ENCODE measurements around the gene NTM. TPM values are rescaled to one million over a fixed set of nuclear protein-coding genes. Genes with fewer than 3 reads are reported as not detected.

Gene NTM
- total RNA-seq, 3 donors from 2014 or later = not detected

DNA sequence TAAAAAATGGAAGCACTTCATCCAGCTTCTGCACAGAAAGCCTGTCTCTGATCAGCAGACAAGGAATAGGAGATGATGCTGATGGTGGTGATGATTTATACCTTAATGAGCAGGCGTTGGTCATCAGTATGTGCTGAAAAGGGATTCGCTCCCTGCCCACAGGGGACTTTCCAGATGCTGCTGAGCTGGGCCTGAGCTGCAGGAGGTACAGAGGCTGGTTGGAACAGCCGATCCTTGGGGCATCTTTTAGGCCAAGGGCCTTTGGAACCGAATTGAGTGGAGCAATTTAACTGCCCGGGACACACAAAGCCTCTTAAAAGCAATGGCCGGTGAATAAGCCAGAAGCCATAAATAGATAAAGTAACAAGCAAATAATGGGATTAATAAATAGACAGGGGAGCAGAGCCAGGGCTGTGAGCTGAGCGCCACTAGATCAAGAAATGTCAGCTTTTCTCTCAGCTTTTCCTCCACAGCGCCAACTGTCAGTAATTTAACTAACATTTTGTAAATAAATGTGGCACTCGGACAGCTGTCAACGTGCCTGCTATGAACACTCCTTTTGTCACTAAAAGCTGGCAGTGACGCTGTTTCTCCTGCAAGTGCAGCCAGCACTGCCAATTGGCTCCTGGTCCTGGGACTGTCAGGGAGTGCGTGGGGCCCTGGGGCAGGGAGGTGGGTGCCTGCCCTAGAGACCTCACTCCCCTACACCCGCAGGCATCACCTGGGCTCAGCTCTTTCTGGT lies 562.3 kb downstream of the NTM start:
- Mint-ChIP-seq H3K27me3 (ENCODE audit: low read depth) (no peaks in the 10 kb centered on the region), H3K36me3 (ENCODE audit: insufficient read depth) (no peaks in the 10 kb centered on the region), H3K4me1 (ENCODE audit: low read depth) (no peaks in the 10 kb centered on the region), H3K9me3 (no peaks in the 10 kb centered on the region), H3K4me3 (no peak overlapping the region)
- no peak for DNase-seq
- ATAC-seq = no peak

DNA sequence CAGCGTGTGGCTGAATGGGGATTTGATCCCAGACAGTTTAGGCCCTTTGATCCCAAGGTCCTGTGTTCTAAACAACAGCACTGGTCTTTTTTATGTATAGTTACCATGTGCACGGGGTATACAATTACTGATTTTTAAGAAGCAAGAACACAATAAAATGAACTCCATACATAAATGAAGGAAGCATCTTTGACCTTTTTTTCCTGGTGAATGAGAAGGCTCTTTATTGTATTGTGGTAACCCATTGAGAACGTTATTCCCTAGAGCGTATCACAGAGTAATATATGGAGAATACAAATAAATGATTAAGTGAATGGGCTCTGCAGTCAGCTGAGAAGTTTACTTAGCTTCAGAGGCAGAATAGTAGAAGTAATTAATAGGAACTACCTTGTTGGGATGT lies 563.6 kb downstream of the NTM start:
- Mint-ChIP-seq H3K27me3 (ENCODE audit: low read depth) (no peaks in the 10 kb centered on the region), H3K9me3 (no peaks in the 10 kb centered on the region), H3K4me3 (no peak overlapping the region), H3K36me3 (ENCODE audit: insufficient read depth) (no peaks in the 10 kb centered on the region), H3K4me1 (ENCODE audit: low read depth) (no peaks in the 10 kb centered on the region)
- DNase-seq (no peak), ATAC-seq (no peak)

DNA sequence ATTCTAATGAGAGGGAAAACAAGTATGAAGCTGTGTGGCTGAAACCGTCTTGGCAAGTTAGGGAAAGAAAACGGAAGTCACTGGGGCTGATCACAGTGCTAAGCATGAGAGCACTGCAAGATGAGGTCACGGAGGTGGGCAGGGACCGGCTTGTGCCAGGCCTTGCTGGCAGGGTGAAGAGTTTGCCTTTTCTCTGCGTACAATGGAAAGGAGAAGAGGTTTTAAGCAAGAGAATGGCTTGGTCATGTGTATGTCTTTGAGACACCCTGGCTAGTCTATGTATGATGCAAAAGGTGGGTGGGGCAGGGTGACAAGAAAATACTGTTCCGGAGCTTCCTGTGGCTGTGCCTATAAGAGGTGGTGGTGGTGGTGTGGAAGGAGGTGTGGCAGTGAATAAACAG lies 567.9 kb downstream of the NTM start:
- ATAC-seq (no peak), DNase-seq (no peak)
- no peaks in the 10 kb centered on the region for H3K36me3 Mint-ChIP-seq (ENCODE audit: insufficient read depth)
- no peaks in the 10 kb centered on the region for H3K9me3 Mint-ChIP-seq
- H3K27me3 Mint-ChIP-seq (ENCODE audit: low read depth) = no peaks in the 10 kb centered on the region
- no peak overlapping the region for H3K4me3 Mint-ChIP-seq
- no peaks in the 10 kb centered on the region for H3K4me1 Mint-ChIP-seq (ENCODE audit: low read depth)

DNA sequence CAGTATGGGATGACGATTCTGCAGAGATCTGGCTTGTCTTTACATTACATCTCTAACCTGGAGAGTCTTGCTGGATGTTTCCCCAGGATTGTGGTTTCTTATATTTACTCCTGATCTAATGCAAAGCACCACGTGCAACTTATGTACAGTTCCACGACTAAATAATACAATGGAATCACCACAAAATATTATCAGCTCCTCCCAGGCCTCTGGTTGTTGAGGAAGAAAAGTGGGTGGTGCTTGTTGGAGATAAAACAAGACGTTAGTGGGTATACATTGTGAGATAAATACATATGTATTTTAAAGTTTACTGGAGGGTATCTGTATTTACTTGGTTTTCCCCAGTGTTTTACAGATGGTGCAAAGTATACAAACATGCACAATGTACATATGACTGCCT lies 569.7 kb downstream of the NTM start:
- no peaks in the 10 kb centered on the region for H3K9me3 Mint-ChIP-seq
- no peaks in the 10 kb centered on the region for H3K27me3 Mint-ChIP-seq (ENCODE audit: low read depth)
- no peaks in the 10 kb centered on the region for H3K4me1 Mint-ChIP-seq (ENCODE audit: low read depth)
- no peaks in the 10 kb centered on the region for H3K36me3 Mint-ChIP-seq (ENCODE audit: insufficient read depth)
- ATAC-seq = no peak
- DNase-seq = no peak
- H3K4me3 Mint-ChIP-seq = no peak overlapping the region

DNA sequence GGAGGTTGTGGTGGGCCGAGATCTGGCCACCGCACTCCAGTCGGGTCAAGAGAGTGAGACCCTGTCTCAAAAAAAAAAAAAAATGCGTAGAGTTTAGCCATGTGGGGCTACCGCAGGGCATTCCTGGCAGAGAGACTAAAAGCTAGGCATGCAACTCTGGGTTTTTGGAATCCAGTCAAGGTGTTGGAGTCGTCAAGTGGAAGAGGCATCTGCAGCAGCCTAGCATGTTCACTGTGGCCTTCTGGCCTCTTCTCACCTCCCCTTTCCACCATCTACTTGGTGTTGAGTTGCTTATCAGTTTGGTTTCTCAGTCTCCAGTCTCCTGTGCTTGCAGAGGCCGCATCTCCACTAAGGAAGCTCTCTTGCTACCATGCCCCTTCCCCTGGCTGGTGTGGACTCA lies 572.5 kb downstream of the NTM start:
- Mint-ChIP-seq H3K4me3 (no peak overlapping the region), H3K9me3 (no peaks in the 10 kb centered on the region), H3K27me3 (ENCODE audit: low read depth) (no peaks in the 10 kb centered on the region), H3K4me1 (ENCODE audit: low read depth) (no peaks in the 10 kb centered on the region), H3K36me3 (ENCODE audit: insufficient read depth) (no peaks in the 10 kb centered on the region)
- DNase-seq (no peak), ATAC-seq (no peak)

DNA sequence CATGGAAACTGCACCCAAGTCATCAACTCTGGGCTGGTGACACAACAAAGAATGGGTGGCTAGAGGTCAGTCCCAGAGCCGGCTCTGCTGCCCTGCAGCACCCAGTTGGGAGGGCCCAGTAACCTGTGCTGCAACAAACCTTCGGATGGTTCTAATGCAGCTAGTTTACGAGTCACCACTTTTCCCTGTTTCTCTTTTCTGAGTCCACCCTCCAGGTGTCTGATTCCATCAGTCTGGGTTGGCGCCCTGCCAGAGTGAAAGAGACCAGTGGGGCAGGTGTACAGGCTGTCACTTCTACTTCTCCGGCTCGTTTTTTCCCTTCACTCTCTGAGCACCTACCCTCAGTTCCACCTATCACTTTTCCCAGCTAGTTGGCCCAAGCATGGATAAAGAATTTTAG lies 572.9 kb downstream of the NTM start:
- ATAC-seq (no peak), DNase-seq (no peak)
- Mint-ChIP-seq H3K36me3 (ENCODE audit: insufficient read depth) (no peaks in the 10 kb centered on the region), H3K9me3 (no peaks in the 10 kb centered on the region), H3K27me3 (ENCODE audit: low read depth) (no peaks in the 10 kb centered on the region), H3K4me1 (ENCODE audit: low read depth) (no peaks in the 10 kb centered on the region), H3K4me3 (no peak overlapping the region)

DNA sequence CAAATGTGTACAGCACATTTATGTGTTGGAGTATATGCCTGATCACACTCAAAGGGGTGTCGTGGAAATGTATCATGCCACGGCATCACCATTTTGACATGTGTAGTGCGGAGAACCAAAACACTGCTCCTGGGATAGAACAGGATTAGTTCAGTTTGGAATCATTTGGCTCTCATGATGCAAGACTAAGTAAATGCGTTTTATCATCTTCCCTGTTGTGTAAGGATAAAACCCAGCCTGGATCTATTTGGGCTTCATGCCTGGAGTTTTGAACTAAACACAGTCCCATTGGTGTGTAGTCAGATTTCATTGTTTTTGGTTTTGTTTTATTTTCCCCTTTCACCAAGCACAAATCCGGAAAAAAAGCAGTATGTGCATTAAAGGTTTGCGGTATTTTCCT lies 574.3 kb downstream of the NTM start:
- no peak for ATAC-seq
- H3K9me3 Mint-ChIP-seq = no peaks in the 10 kb centered on the region
- no peaks in the 10 kb centered on the region for H3K4me1 Mint-ChIP-seq (ENCODE audit: low read depth)
- no peak for DNase-seq
- H3K27me3 Mint-ChIP-seq (ENCODE audit: low read depth) = no peaks in the 10 kb centered on the region
- no peak overlapping the region for H3K4me3 Mint-ChIP-seq
- H3K36me3 Mint-ChIP-seq (ENCODE audit: insufficient read depth) = no peaks in the 10 kb centered on the region

DNA sequence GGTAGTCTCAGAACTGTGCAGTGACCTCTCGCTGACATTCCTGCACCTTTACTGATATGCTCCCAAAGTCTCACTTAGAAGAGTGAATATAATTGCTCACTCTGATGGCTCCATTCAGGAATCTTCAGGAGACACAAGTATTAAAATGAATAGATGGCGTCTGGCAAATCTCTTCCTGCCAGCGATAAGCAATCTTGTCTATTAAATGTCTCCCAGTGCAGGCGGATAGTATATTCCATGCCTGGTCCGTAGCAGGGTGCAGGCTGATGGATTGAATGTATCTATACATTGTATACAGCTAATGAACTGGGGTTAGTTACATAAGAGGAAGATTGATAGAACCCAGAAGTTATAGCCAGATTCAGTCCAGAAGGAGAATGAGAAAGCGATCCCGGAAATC lies 575.3 kb downstream of the NTM start:
- H3K9me3 Mint-ChIP-seq = peaks cover under 1% of the 10 kb centered on the region
- H3K27me3 Mint-ChIP-seq (ENCODE audit: low read depth) = no peaks in the 10 kb centered on the region
- H3K4me3 Mint-ChIP-seq = no peak overlapping the region
- ATAC-seq (no peak), DNase-seq (no peak)
- H3K4me1 Mint-ChIP-seq (ENCODE audit: low read depth) = no peaks in the 10 kb centered on the region
- no peaks in the 10 kb centered on the region for H3K36me3 Mint-ChIP-seq (ENCODE audit: insufficient read depth)

DNA sequence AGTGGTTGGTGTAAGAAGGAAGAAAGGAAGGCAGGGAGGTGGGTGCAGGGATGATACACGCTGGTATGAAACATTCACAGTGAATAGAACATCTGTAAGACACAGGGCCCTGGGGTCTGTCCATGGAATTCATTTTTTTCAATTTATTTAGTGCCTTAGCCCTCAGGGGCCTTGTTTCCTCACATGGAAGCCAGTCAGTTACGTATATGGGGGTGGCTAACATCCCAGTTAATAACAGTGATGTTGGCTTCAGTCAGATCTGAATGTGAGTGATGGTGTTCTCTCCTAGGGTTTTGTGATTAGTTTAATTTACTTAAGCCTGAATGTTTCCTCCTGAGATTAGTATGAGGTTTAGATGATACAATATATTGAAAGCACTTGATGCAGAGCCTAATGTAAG lies 577.1 kb downstream of the NTM start:
- DNase-seq (no peak), ATAC-seq (no peak)
- peaks cover 8% of the 10 kb centered on the region for H3K9me3 Mint-ChIP-seq
- no peaks in the 10 kb centered on the region for H3K36me3 Mint-ChIP-seq (ENCODE audit: insufficient read depth)
- H3K4me3 Mint-ChIP-seq = no peak overlapping the region
- no peaks in the 10 kb centered on the region for H3K4me1 Mint-ChIP-seq (ENCODE audit: low read depth)
- H3K27me3 Mint-ChIP-seq (ENCODE audit: low read depth) = peaks cover 2% of the 10 kb centered on the region

DNA sequence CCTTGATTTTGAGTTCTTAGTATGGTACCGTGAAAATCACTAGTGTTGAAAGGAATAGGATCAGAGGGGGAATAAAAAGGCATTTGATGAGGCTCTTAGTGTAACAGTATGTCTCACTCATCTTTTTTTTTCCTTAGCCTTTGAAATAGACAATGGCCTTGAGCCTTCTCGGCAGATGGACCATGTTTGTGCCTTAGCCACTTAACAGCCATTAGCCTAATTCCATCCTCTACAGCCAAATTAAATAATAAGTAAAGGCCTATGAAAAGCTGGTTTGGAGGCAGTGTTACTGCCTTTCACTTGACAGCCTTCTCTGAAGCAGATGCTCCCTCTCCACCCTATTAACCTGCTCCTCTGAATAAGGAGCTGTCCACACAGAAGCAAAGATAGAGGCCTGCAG lies 580.7 kb downstream of the NTM start:
- Mint-ChIP-seq H3K36me3 (ENCODE audit: insufficient read depth) (no peaks in the 10 kb centered on the region), H3K27me3 (ENCODE audit: low read depth) (peaks cover 2% of the 10 kb centered on the region), H3K4me1 (ENCODE audit: low read depth) (no peaks in the 10 kb centered on the region), H3K4me3 (no peak overlapping the region), H3K9me3 (peaks cover 8% of the 10 kb centered on the region)
- DNase-seq = no peak
- ATAC-seq = no peak

DNA sequence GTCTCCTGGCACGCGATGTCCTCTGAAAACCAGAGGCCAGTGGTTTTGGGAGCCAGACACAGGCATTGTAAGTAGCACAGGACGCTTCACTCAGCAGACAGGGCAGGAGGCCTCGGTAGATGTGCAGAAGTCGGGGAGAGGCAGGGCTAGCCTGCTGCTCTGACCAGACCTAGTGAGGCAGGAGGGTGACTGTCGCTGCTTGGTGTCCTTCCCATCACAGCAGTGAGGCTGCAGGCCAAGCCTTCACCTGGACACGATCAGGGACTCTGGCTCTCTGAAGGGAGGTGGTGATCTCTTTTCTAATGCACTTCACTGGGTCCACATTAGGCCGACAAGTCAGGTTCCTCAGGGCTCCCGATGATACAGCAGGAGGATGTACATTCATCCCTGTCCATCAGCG lies 583.7 kb downstream of the NTM start:
- no peaks in the 10 kb centered on the region for H3K36me3 Mint-ChIP-seq (ENCODE audit: insufficient read depth)
- H3K4me1 Mint-ChIP-seq (ENCODE audit: low read depth) = no peaks in the 10 kb centered on the region
- H3K27me3 Mint-ChIP-seq (ENCODE audit: low read depth) = peaks cover 2% of the 10 kb centered on the region
- no peak for ATAC-seq
- H3K9me3 Mint-ChIP-seq = peaks cover 8% of the 10 kb centered on the region
- no peak overlapping the region for H3K4me3 Mint-ChIP-seq
- no peak for DNase-seq

DNA sequence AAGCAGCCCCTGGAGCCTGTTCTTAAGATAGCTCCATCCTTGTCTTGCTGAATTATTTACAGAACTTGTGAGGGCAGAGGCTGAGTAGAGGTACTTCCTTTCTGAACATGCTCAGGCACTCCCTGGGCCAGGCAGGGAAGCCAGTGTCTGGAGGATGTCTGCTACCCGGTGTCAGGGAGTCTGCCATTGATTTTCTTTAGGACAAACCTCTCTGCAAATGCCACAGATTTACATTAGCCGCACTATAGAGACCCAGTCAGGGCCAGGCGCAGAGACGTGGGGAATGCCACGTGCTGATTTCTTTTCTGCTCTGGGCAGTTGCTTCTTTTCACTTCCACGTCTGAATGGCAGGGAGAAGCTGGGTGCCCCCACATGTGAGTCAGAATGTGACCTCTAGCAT lies 585.5 kb downstream of the NTM start:
- H3K36me3 Mint-ChIP-seq (ENCODE audit: insufficient read depth) = no peaks in the 10 kb centered on the region
- ATAC-seq (no peak), DNase-seq (no peak)
- H3K4me3 Mint-ChIP-seq = no peak overlapping the region
- peaks cover 5% of the 10 kb centered on the region for H3K9me3 Mint-ChIP-seq
- H3K27me3 Mint-ChIP-seq (ENCODE audit: low read depth) = peaks cover 2% of the 10 kb centered on the region
- H3K4me1 Mint-ChIP-seq (ENCODE audit: low read depth) = no peaks in the 10 kb centered on the region

DNA sequence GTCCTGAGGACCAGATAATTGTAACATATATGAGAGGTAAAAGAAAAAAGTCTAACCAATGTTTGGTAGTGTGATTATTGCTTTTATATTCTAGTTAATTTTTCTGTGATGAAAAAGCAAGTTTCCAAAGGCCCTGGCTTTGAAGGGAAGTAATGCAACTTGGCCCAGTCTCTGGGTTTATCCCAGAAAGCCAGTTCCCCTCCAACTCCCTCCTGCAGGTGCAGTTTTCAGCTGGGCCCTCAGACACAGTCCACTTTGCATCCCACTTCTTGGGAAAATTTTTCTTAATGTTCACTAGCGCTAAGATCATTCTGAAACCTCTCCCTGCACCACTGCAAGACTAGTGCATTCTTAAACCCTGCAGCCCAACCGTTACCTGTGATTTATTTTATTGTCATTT lies 586.8 kb downstream of the NTM start:
- H3K36me3 Mint-ChIP-seq (ENCODE audit: insufficient read depth) = no peaks in the 10 kb centered on the region
- H3K4me3 Mint-ChIP-seq = no peak overlapping the region
- no peaks in the 10 kb centered on the region for H3K4me1 Mint-ChIP-seq (ENCODE audit: low read depth)
- H3K27me3 Mint-ChIP-seq (ENCODE audit: low read depth) = no peaks in the 10 kb centered on the region
- ATAC-seq = no peak
- DNase-seq = no peak
- peaks cover under 1% of the 10 kb centered on the region for H3K9me3 Mint-ChIP-seq

DNA sequence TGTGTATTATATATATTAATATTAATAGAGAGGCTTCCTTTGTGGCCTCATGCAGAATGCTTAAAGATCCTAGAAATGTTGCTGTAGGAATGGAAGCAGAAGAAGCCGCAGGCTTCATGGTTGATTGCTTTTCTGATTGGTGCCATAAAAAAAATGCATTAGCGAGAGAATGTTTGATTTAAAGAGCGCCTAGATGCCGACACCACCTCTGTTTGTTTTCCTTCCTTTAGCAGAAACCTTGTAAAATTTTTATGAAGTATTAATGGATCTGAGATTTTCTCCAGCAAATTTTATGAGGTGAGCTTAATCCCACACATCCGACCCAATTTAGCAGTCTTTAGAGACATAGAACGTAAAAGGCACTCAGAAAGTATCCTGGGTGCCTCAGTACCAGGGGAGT lies 587.5 kb downstream of the NTM start:
- Mint-ChIP-seq H3K27me3 (ENCODE audit: low read depth) (no peaks in the 10 kb centered on the region), H3K4me3 (no peak overlapping the region)

DNA sequence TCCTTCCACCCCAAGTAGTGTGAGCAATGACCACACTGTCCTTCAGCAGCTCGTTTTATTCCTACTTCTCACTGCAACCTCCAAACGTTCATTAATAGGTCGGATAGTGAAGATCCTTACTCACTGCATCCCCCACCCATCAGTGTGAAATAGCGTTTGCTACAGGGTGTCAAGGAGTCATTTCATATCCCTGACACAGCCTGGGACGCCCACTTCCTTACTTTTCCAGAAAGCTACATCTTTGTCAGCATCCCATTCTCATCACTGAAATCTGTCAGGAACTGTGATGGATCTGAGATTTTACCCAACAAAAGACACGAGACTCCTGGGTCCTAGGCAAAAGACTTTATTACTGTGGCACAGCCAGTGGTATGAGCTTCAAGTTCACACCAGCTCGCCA lies 592.4 kb downstream of the NTM start:
- Mint-ChIP-seq H3K36me3 (ENCODE audit: insufficient read depth) (no peaks in the 10 kb centered on the region), H3K9me3 (no peaks in the 10 kb centered on the region), H3K4me3 (no peak overlapping the region), H3K4me1 (ENCODE audit: low read depth) (no peaks in the 10 kb centered on the region), H3K27me3 (ENCODE audit: low read depth) (no peaks in the 10 kb centered on the region)
- DNase-seq (no peak), ATAC-seq (no peak)

More for the DNA sequence above, 587.5 kb downstream of the NTM start:
- no peak for ATAC-seq
- Mint-ChIP-seq H3K4me1 (ENCODE audit: low read depth) (no peaks in the 10 kb centered on the region), H3K36me3 (ENCODE audit: insufficient read depth) (no peaks in the 10 kb centered on the region), H3K9me3 (no peaks in the 10 kb centered on the region)
- DNase-seq = no peak

Data from activated T-cell treated with anti-CD3 and anti-CD28 coated beads, Interleukin-2, amount 50 U/mL, for 4 hours (primary cell).